Ishikawa (cell line): ENCODE data around the gene MLLT3.

Source experiments
- CREB1 ChIP-seq: IDR thresholded peaks from 2 replicates; pipeline ENCODE4 v1.6.1; 2012; ENCODE audit warnings: low read depth
- EGR1 ChIP-seq: IDR thresholded peaks from 2 replicates; pipeline ENCODE4 v1.6.1; 2012
- EP300 ChIP-seq: IDR thresholded peaks from 2 replicates; pipeline ENCODE4 v1.6.1; 2012; ENCODE audit warnings: borderline replicate concordance
- FOXM1 ChIP-seq: IDR thresholded peaks from 2 replicates; pipeline ENCODE4 v1.6.1; 2012; ENCODE audit warnings: low read depth, borderline replicate concordance
- MAX ChIP-seq: IDR thresholded peaks from 2 replicates; pipeline ENCODE4 v1.6.1; 2012
- REST ChIP-seq: IDR thresholded peaks from 2 replicates; pipeline ENCODE4 v1.6.1; 2012; ENCODE audit warnings: low read depth, mild to moderate bottlenecking
- TAF1 ChIP-seq: IDR thresholded peaks from 2 replicates; pipeline ENCODE4 v1.6.1; 2012; ENCODE audit warnings: low read depth, mild to moderate bottlenecking
- TCF12 ChIP-seq: IDR thresholded peaks from 2 replicates; pipeline ENCODE4 v1.6.1; 2012; ENCODE audit warnings: low read depth
- TEAD4 ChIP-seq: IDR thresholded peaks from 2 replicates; pipeline ENCODE4 v1.6.1; 2012
- USF1 ChIP-seq: IDR thresholded peaks from 2 replicates; pipeline ENCODE4 v1.6.1; 2012
- YY1 ChIP-seq: IDR thresholded peaks from 2 replicates; pipeline ENCODE4 v1.6.1; 2012; ENCODE audit warnings: low read depth

- TF ChIP-seq MAX, result no peak
- TF ChIP-seq USF1, result no peak
- no peak for TF ChIP-seq REST
- TF ChIP-seq EP300, result no peak
- TF ChIP-seq CREB1, result no peak
- TF ChIP-seq TCF12, result no peak
- TF ChIP-seq TAF1, result no peak
- TF ChIP-seq EGR1, result no peak
- no peak for TF ChIP-seq FOXM1
- TF ChIP-seq YY1, result no peak
- TF ChIP-seq TEAD4, result no peak
These were observed 5.5 kb downstream of the MLLT3 start for GRCh38 chr9:20616808-20617207.
